CD14-positive monocyte (primary cell): ENCODE data around the gene ULK4. TPM values are rescaled to one million over a fixed set of nuclear protein-coding genes. Genes with fewer than 3 reads are reported as not detected.

Experiments used
- DNase-seq, 3 donors: peaks; one replicate each; pipeline ENCODE4 v3.0.0-alpha.2; 2011 to 2022
- H2AFZ ChIP-seq: 2 replicates; pipeline ENCODE4 v1.6.0; 2012; ENCODE audit warnings: mild to moderate bottlenecking, low read depth, low read length, inconsistent platforms; ENCODE audit not compliant: insufficient read depth, poor library complexity, severe bottlenecking
- H3K27ac ChIP-seq, 2 donors: 1 replicate in 1 of 2; 2 replicates in 1 of 2; pipeline ENCODE4 v1.5.1; 2012 to 2013; ENCODE audit warnings: low read length in 2 of 2, control low read depth in 1 of 2, inconsistent platforms in 1 of 2, low read depth in 1 of 2, mild to moderate bottlenecking in 1 of 2
- H3K27me3 ChIP-seq, 2 donors: one replicate each; pipeline versions ENCODE4 v1.6.0 to v1.6.1; 2011 to 2013; ENCODE audit warnings: low read length in 2 of 2; ENCODE audit not compliant: control insufficient read depth in 2 of 2, insufficient read depth in 2 of 2
- H3K36me3 ChIP-seq, 2 donors: replicated peaks in 1 of 2; 1 replicate in 1 of 2; 2 replicates in 1 of 2; pipeline versions ENCODE4 v1.5.1 to v1.6.1; 2012 to 2013; ENCODE audit warnings: low read length in 2 of 2, control low read depth in 1 of 2, inconsistent platforms in 1 of 2, mild to moderate bottlenecking in 1 of 2; ENCODE audit not compliant: insufficient read depth in 2 of 2, control insufficient read depth in 1 of 2
- H3K4me1 ChIP-seq, 2 donors: 1 replicate in 1 of 2; 2 replicates in 1 of 2; pipeline versions ENCODE4 v1.5.1 to v1.6.1; 2012 to 2013; ENCODE audit warnings: low read length in 2 of 2, control low read depth in 1 of 2, inconsistent platforms in 1 of 2, mild to moderate bottlenecking in 1 of 2, moderate library complexity in 1 of 2; ENCODE audit not compliant: insufficient read depth in 2 of 2, control insufficient read depth in 1 of 2
- H3K4me2 ChIP-seq: replicated peaks from 2 replicates; pipeline ENCODE3; 2012; ENCODE audit warnings: low read length, moderate library complexity, mild to moderate bottlenecking; ENCODE audit not compliant: poor library complexity, severe bottlenecking; ENCODE audit errors: extremely low read depth
- H3K4me3 ChIP-seq, 3 experiments: fragments of 200-600 bp in 1 of 3; sonication (generic) in 1 of 3; replicated peaks in 1 of 3; 1 replicate in 2 of 3; 2 replicates in 1 of 3; pipeline ENCODE4 v1.5.1; 2011 to 2013; ENCODE audit warnings: low read length in 3 of 3, mild to moderate bottlenecking in 3 of 3, control low read depth in 2 of 3, low read depth in 2 of 3, inconsistent platforms in 1 of 3, moderate library complexity in 1 of 3
- H3K79me2 ChIP-seq: 2 replicates; pipeline ENCODE4 v1.6.0; 2012; ENCODE audit warnings: mild to moderate bottlenecking, control low read depth, inconsistent platforms, low read length, moderate library complexity; ENCODE audit not compliant: insufficient read depth
- H3K9ac ChIP-seq: 2 replicates; pipeline ENCODE4 v1.6.0; 2017; ENCODE audit warnings: low read length, mild to moderate bottlenecking; ENCODE audit not compliant: insufficient read depth, poor library complexity, severe bottlenecking
- H3K9me3 ChIP-seq, 2 donors: replicated peaks in 1 of 2; 1 replicate in 1 of 2; 2 replicates in 1 of 2; pipeline versions ENCODE4 v1.5.1 to v1.6.1; 2012 to 2013; ENCODE audit warnings: low read length in 2 of 2, control low read depth in 1 of 2; ENCODE audit not compliant: control insufficient read depth in 1 of 2, insufficient read depth in 1 of 2
- H4K20me1 ChIP-seq: 2 replicates; pipeline ENCODE4 v1.6.0; 2012; ENCODE audit warnings: mild to moderate bottlenecking, low read length, control low read depth, moderate library complexity; ENCODE audit not compliant: insufficient read depth
- H3K27ac Mint-ChIP-seq, 7 donors: one replicate each; pipeline ENCODE4 v1.8.0; 2020; ENCODE audit warnings: mild to moderate bottlenecking in 7 of 7, mixed read lengths in 7 of 7, moderate library complexity in 6 of 7, inconsistent platforms in 2 of 7
- H3K27me3 Mint-ChIP-seq, 3 donors: one replicate each; pipeline ENCODE4 v1.8.0; 2021 to 2022; ENCODE audit warnings: low read depth in 3 of 3, mild to moderate bottlenecking in 3 of 3, mixed read lengths in 3 of 3, moderate library complexity in 3 of 3, inconsistent platforms in 1 of 3
- H3K36me3 Mint-ChIP-seq, 2 donors: one replicate each; pipeline ENCODE4 v1.8.0; 2020; ENCODE audit warnings: mixed read lengths in 2 of 2, inconsistent platforms in 1 of 2, mild to moderate bottlenecking in 1 of 2
- H3K4me1 Mint-ChIP-seq: one replicate; pipeline ENCODE4 v1.8.0; 2020; ENCODE audit warnings: mild to moderate bottlenecking, mixed read lengths
- H3K4me3 Mint-ChIP-seq, 2 donors: one replicate each; pipeline ENCODE4 v1.8.0; 2020; ENCODE audit warnings: mild to moderate bottlenecking in 2 of 2, mixed read lengths in 2 of 2, moderate library complexity in 1 of 2
- H3K9me3 Mint-ChIP-seq, 7 donors: one replicate each; pipeline ENCODE4 v1.8.0; 2020 to 2022; ENCODE audit warnings: mixed read lengths in 7 of 7, mild to moderate bottlenecking in 6 of 7, moderate library complexity in 6 of 7, inconsistent platforms in 2 of 7
- CTCF ChIP-seq: fragments of 200-600 bp; IDR thresholded peaks from one replicate; pipeline ENCODE4 v1.8.0; 2022; ENCODE audit warnings: antibody characterized with exemption, mild to moderate bottlenecking
- WGBS: methylation state at CpG from one replicate; pipeline ENCODE4 v1.1.5; 2013; ENCODE audit warnings: missing lambda C conversion rate; ENCODE audit not compliant: insufficient coverage; 5-methylcytosine and 5-hydroxymethylcytosine counted together
- intact Hi-C, 2 donors: fragments of 100-400 bp; cut with micrococcal nuclease; formaldehyde crosslinking; loops; one replicate each; pipeline versions ENCODE4 v1.15.0 to v1.15.1; 2023
- polyA plus RNA-seq, 3 donors: library from polyadenylated mRNA; depleted of rRNA in 1 of 3; unstranded in 2 of 3; stranded (reverse) in 1 of 3; fragments of 300-500 nt in 2 of 3; fragments of >200 nt in 1 of 3; fragmentation: Illumina TruSeq in 2 of 3; gene quantifications; 1 replicate in 2 of 3; 2 replicates in 1 of 3; pipeline ENCODE4 v1.2.3, GENCODE V29; 2012 to 2021

ULK4 gene
- polyA plus RNA-seq, 3 donors = 6.7 to 14.0 (median 11.8) TPM

GRCh38 chr3:41882956-41883355 is 78.9 kb downstream of the ULK4 start:
- Mint-ChIP-seq H3K36me3 (peaks cover 3 to 11% of the 10 kb centered on the region in 2 donors), H3K9me3 (no peaks in the 10 kb centered on the region), H3K4me1 (no peaks in the 10 kb centered on the region), H3K27me3 (no peaks in the 10 kb centered on the region), H3K27ac (no peak overlapping the region), H3K4me3 (no peak overlapping the region)
- H3K27ac ChIP-seq = no peak overlapping the region
- H3K4me2 ChIP-seq = no peak overlapping the region
- intact Hi-C loops = loop anchor here (5.0 kb wide), 2 partner anchors 1301 to 1556 kb away; no protein-coding TSS in a partner anchor
- H3K4me1 ChIP-seq = no peaks in the 10 kb centered on the region
- H3K4me3 ChIP-seq = no peak overlapping the region
- H3K9ac ChIP-seq = no peak overlapping the region
- no peaks in the 10 kb centered on the region for H3K36me3 ChIP-seq
- H3K79me2 ChIP-seq = no peaks in the 10 kb centered on the region
- DNase-seq = no peak
- H2AFZ ChIP-seq = no peak overlapping the region
- no peaks in the 10 kb centered on the region for H3K9me3 ChIP-seq
- TF ChIP-seq CTCF = no peak
- no peaks in the 10 kb centered on the region for H4K20me1 ChIP-seq
- H3K27me3 ChIP-seq = no peaks in the 10 kb centered on the region

- Mint-ChIP-seq H3K9me3 (no peaks in the 10 kb centered on the region), H3K27ac (no peak overlapping the region), H3K36me3 (peaks cover 3 to 8% of the 10 kb centered on the region in 2 donors), H3K4me1 (no peaks in the 10 kb centered on the region), H3K27me3 (no peaks in the 10 kb centered on the region), H3K4me3 (no peak overlapping the region)
- H2AFZ ChIP-seq = no peak overlapping the region
- peak; percentile 77 for TF ChIP-seq CTCF
- 67% methylated on average over 1 of the region's 3 CpGs for WGBS
- H3K79me2 ChIP-seq = no peaks in the 10 kb centered on the region
- H3K4me1 ChIP-seq = no peaks in the 10 kb centered on the region
- H3K4me3 ChIP-seq = no peak overlapping the region
- intact Hi-C loops = loop anchor here (2.0 to 5.0 kb wide), 3 partner anchors 1299 to 1554 kb away; no protein-coding TSS in a partner anchor
- H3K27ac ChIP-seq = no peak overlapping the region
- H3K4me2 ChIP-seq = no peak overlapping the region
- no peaks in the 10 kb centered on the region for H3K27me3 ChIP-seq
- H3K9ac ChIP-seq = no peak overlapping the region
- H4K20me1 ChIP-seq = no peaks in the 10 kb centered on the region
- peak; percentile 10 to 41 (median 37) for DNase-seq
- H3K9me3 ChIP-seq = no peaks in the 10 kb centered on the region
- no peaks in the 10 kb centered on the region for H3K36me3 ChIP-seq
Observed at GRCh38 chr3:41881233-41881821, 80.6 kb downstream of the ULK4 start.
